ENCODE data around the gene PEDS1. TPM values are rescaled to one million over a fixed set of nuclear protein-coding genes. Genes with fewer than 3 reads are reported as not detected.

PEDS1 gene
- total and polyA plus RNA-seq, 2 of the 13 experiments (the other 11 are each of a cell fraction or from before 2014, with no cell fraction given), result 30.5 to 93.9 TPM

GRCh38 chr20:50153500-50154377 lies at the start of gene PEDS1 (continued):
- TF ChIP-seq XRCC5 (optimal IDR thresholded peaks at IDR 0.05; ENCODE audit: low read length) (peak; percentile 37), RXRA (CRISPR knock-in tag; IDR thresholded peaks at IDR 0.05) (peak; percentile 86), SNAI1 (CRISPR knock-in tag; IDR thresholded peaks at IDR 0.05; ENCODE audit: borderline replicate concordance) (0 out of 2 replicates have a peak, but pooled peaks have one; percentile 86), BRD4 (CRISPR knock-in tag; IDR thresholded peaks at IDR 0.05) (peak; percentile 66), KDM4B (CRISPR knock-in tag; IDR thresholded peaks at IDR 0.05) (peak; percentile 93; the same call in 1 of the 2 replicates), MYPOP (CRISPR knock-in tag; IDR thresholded peaks at IDR 0.05) (peak; percentile 96), ZNF337 (CRISPR knock-in tag; IDR thresholded peaks at IDR 0.05; ENCODE audit: borderline replicate concordance, low read depth) (peak; percentile 72; the same call in 1 of the 2 replicates), IKZF1 (IDR thresholded peaks at IDR 0.05) (no peak), ZMYM4 (CRISPR knock-in tag; IDR thresholded peaks at IDR 0.05) (peak; percentile 80), KAT8 (CRISPR knock-in tag; IDR thresholded peaks at IDR 0.05) (peak; percentile 89), ZBTB25 (CRISPR knock-in tag; IDR thresholded peaks at IDR 0.05) (peak; percentile 40; the same call in 1 of the 2 replicates), ZNF20 (CRISPR knock-in tag; IDR thresholded peaks at IDR 0.05) (no peak; the same call in 1 of the 2 replicates), ZNF501 (CRISPR knock-in tag; IDR thresholded peaks at IDR 0.05) (peak; percentile 98), FOXK2 (IDR thresholded peaks at IDR 0.05) (no peak), FOXA1 (IDR thresholded peaks at IDR 0.05) (no peak), FOXA1 (CRISPR knock-in tag; IDR thresholded peaks at IDR 0.05) (peak; percentile 8; the same call in 1 of the 2 replicates), ZNF780A (CRISPR knock-in tag; IDR thresholded peaks at IDR 0.05) (0 out of 2 replicates have a peak, but pooled peaks have one; percentile 35), GMEB2 (CRISPR knock-in tag; IDR thresholded peaks at IDR 0.05; ENCODE audit: low read depth) (peak; percentile 61)
- TF ChIP-seq, protein P1, sequence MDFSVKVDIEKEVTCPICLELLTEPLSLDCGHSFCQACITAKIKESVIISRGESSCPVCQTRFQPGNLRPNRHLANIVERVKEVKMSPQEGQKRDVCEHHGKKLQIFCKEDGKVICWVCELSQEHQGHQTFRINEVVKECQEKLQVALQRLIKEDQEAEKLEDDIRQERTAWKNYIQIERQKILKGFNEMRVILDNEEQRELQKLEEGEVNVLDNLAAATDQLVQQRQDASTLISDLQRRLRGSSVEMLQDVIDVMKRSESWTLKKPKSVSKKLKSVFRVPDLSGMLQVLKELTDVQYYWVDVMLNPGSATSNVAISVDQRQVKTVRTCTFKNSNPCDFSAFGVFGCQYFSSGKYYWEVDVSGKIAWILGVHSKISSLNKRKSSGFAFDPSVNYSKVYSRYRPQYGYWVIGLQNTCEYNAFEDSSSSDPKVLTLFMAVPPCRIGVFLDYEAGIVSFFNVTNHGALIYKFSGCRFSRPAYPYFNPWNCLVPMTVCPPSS (IDR thresholded peaks at IDR 0.05), result no peak
- TF ChIP-seq, protein P2, sequence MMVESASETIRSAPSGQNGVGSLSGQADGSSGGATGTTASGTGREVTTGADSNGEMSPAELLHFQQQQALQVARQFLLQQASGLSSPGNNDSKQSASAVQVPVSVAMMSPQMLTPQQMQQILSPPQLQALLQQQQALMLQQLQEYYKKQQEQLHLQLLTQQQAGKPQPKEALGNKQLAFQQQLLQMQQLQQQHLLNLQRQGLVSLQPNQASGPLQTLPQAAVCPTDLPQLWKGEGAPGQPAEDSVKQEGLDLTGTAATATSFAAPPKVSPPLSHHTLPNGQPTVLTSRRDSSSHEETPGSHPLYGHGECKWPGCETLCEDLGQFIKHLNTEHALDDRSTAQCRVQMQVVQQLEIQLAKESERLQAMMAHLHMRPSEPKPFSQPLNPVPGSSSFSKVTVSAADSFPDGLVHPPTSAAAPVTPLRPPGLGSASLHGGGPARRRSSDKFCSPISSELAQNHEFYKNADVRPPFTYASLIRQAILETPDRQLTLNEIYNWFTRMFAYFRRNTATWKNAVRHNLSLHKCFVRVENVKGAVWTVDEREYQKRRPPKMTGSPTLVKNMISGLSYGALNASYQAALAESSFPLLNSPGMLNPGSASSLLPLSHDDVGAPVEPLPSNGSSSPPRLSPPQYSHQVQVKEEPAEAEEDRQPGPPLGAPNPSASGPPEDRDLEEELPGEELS (CRISPR knock-in tag; IDR thresholded peaks at IDR 0.05), result no peak
- TF ChIP-seq, protein P3, sequence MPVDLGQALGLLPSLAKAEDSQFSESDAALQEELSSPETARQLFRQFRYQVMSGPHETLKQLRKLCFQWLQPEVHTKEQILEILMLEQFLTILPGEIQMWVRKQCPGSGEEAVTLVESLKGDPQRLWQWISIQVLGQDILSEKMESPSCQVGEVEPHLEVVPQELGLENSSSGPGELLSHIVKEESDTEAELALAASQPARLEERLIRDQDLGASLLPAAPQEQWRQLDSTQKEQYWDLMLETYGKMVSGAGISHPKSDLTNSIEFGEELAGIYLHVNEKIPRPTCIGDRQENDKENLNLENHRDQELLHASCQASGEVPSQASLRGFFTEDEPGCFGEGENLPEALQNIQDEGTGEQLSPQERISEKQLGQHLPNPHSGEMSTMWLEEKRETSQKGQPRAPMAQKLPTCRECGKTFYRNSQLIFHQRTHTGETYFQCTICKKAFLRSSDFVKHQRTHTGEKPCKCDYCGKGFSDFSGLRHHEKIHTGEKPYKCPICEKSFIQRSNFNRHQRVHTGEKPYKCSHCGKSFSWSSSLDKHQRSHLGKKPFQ (CRISPR knock-in tag; IDR thresholded peaks at IDR 0.05; ENCODE audit: insufficient replicate concordance), result peak; percentile 98

Measured in HepG2 (cell line).